ENCODE results near the gene BSDC1.

Gene BSDC1

GRCh38 chr1:32318127-32318869 is 75.9 kb downstream of the BSDC1 start:
- DNase-seq (ENCODE audit: low read depth) = no peak
- no peak overlapping the region for H3K4me3 ChIP-seq (ENCODE audit: low read depth, low read length)

GRCh38 chr1:32316903-32317277 is 77.4 kb downstream of the BSDC1 start:
- DNase-seq (ENCODE audit: low read depth) = no peak
- no peak overlapping the region for H3K4me3 ChIP-seq (ENCODE audit: low read depth, low read length)

All from skeletal muscle cell (primary cell).